Measurements from ENCODE around the gene DGKH. TPM values are rescaled to one million over a fixed set of nuclear protein-coding genes. Genes with fewer than 3 reads are reported as not detected.
A peak's percentile ranks its signal among the peaks of the same experiment; 100 is the strongest.

Gene DGKH
- total RNA-seq, 1 donor from 2014 or later = 13.4 TPM

DNA sequence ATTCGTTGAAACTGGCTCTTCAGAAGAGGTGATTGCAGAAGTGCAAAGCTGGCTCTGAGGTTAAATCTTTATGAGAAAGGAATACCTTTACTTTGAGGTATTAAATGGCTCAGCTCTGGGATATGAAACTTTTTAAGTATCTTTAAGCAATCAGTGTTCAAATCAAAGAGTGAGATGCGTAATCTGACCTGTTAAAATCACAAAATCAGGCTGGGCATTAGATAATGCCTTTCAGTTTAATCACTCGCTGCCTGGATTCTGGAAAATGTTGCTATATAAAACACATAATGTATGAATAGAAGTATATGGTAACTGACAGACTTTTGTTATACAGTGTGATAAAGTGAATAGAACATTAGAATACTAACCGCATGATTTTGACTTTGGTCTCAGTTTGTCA is 2.0 kb upstream of the DGKH start:
- Mint-ChIP-seq H3K27ac (ENCODE audit: unreplicated experiment) (no peak overlapping the region), H3K4me3 (ENCODE audit: unreplicated experiment) (no peak overlapping the region), H3K9me3 (ENCODE audit: unreplicated experiment) (peaks cover 10% of the 10 kb centered on the region), H3K36me3 (ENCODE audit: unreplicated experiment) (no peaks in the 10 kb centered on the region), H3K27me3 (ENCODE audit: unreplicated experiment) (peaks cover 12% of the 10 kb centered on the region), H3K4me1 (ENCODE audit: low read depth, unreplicated experiment) (peaks cover 5% of the 10 kb centered on the region)
- TF ChIP-seq, protein P1, sequence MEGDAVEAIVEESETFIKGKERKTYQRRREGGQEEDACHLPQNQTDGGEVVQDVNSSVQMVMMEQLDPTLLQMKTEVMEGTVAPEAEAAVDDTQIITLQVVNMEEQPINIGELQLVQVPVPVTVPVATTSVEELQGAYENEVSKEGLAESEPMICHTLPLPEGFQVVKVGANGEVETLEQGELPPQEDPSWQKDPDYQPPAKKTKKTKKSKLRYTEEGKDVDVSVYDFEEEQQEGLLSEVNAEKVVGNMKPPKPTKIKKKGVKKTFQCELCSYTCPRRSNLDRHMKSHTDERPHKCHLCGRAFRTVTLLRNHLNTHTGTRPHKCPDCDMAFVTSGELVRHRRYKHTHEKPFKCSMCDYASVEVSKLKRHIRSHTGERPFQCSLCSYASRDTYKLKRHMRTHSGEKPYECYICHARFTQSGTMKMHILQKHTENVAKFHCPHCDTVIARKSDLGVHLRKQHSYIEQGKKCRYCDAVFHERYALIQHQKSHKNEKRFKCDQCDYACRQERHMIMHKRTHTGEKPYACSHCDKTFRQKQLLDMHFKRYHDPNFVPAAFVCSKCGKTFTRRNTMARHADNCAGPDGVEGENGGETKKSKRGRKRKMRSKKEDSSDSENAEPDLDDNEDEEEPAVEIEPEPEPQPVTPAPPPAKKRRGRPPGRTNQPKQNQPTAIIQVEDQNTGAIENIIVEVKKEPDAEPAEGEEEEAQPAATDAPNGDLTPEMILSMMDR (IDR thresholded peaks at IDR 0.05; ENCODE audit: partially characterized antibody, unreplicated experiment) = no peak
- DNase-seq = no peak

DNA sequence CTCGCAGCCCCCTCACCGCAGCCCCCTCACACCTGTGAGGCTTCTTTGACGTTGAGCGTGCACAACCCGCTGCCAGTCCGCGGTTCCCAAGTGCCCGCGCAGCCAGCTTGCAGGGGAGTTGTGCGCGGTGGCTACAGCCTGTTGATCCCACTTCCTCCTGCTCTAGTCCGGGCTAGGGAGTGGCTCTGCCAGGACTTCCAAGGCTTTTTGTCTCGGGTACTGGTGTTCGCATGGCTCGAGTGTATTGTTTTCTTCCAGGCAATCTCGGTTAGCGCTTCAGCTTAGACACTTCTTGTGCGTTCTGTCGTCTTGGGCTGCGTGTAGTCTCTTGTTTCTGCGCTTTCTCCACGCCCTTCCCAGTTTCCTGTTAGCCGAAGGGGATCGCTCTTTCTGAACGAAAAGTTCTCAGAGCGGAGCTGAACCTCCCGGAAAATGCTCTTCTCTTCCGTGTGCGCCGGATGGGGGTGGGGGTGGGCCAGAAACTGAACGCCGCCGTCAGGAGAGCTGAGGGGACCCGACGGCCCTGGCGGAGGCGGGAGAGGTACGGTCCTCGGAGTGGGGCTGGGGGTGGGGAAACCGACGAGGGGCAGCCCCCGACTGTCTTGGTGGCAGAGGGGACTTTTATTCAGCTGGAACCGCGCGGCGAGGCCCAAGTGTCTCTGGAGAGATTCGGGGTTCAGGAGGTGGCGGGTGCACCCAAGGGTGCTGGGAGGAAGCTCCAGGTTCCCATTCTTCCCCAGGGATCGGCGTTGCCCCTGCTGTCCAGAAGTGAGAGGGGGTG is 697 bp upstream of the DGKH start:
- H3K9me3 Mint-ChIP-seq (ENCODE audit: unreplicated experiment) = peaks cover 3% of the 10 kb centered on the region
- DNase-seq = peak; percentile 47
- TF ChIP-seq, protein P1 (IDR thresholded peaks at IDR 0.05; ENCODE audit: partially characterized antibody, unreplicated experiment) = no peak
- H3K4me1 Mint-ChIP-seq (ENCODE audit: low read depth, unreplicated experiment) = no peaks in the 10 kb centered on the region
- H3K27me3 Mint-ChIP-seq (ENCODE audit: unreplicated experiment) = peaks cover 6% of the 10 kb centered on the region
- no peak overlapping the region for H3K27ac Mint-ChIP-seq (ENCODE audit: unreplicated experiment)
- H3K4me3 Mint-ChIP-seq (ENCODE audit: unreplicated experiment) = peak overlapping the region; percentile 91
- no peaks in the 10 kb centered on the region for H3K36me3 Mint-ChIP-seq (ENCODE audit: unreplicated experiment)

DNA sequence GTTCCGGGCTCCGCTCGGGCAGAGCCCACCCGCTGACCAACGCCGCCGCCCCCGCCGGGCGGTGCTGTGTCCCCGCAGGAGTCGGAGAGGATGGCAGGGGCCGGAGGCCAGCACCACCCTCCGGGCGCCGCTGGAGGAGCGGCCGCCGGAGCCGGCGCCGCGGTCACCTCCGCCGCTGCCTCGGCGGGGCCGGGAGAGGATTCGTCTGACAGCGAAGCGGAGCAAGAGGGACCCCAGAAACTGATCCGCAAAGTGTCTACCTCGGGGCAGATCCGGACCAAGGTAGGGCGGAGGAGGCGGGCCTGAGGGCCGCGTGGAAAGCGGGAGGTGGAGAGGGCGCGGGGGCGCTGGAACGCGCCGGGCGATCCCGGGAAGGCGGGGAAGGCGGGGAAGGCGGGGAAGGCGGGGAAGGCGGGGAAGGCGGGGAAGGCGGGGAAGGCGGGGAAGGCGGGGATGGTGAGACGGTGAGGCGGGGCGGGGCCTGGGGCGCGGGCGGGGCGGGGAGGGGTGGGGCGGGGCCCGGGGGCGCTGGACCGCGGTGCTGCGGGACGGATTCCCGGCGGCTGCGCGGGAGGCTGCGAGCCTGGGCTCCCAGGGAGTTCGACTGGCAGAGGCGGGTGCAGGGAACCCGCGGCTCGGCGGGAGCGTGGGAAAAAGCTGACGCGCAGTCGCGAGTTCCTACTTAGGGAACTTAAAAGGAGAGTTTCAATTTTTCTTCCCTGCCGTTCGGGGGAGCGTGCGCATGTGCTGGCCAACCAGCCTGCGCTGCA is 421 bp downstream of the DGKH start:
- Mint-ChIP-seq H3K36me3 (ENCODE audit: unreplicated experiment) (no peaks in the 10 kb centered on the region), H3K4me3 (ENCODE audit: unreplicated experiment) (peak overlapping the region; percentile 83), H3K9me3 (ENCODE audit: unreplicated experiment) (peaks cover 3% of the 10 kb centered on the region), H3K27me3 (ENCODE audit: unreplicated experiment) (peaks cover 6% of the 10 kb centered on the region), H3K4me1 (ENCODE audit: low read depth, unreplicated experiment) (no peaks in the 10 kb centered on the region), H3K27ac (ENCODE audit: unreplicated experiment) (no peak overlapping the region)
- TF ChIP-seq, protein P1 (IDR thresholded peaks at IDR 0.05; ENCODE audit: partially characterized antibody, unreplicated experiment) = no peak
- peak; percentile 74 for DNase-seq

- no peaks in the 10 kb centered on the region for H3K36me3 Mint-ChIP-seq (ENCODE audit: unreplicated experiment)
These were observed 986 bp downstream of the DGKH start for GRCh38 chr13:42049454-42049813.

More at GRCh38 chr13:42049454-42049813, 986 bp downstream of the DGKH start:
- TF ChIP-seq, protein P1 (IDR thresholded peaks at IDR 0.05; ENCODE audit: partially characterized antibody, unreplicated experiment) = no peak
- no peak for DNase-seq
- Mint-ChIP-seq H3K27me3 (ENCODE audit: unreplicated experiment) (peaks cover 6% of the 10 kb centered on the region), H3K4me1 (ENCODE audit: low read depth, unreplicated experiment) (no peaks in the 10 kb centered on the region), H3K27ac (ENCODE audit: unreplicated experiment) (no peak overlapping the region), H3K9me3 (ENCODE audit: unreplicated experiment) (peaks cover 3% of the 10 kb centered on the region), H3K4me3 (ENCODE audit: unreplicated experiment) (peak overlapping the region; percentile 83)

All from glutamatergic neuron (in vitro differentiated cells).